Endodermal cell (in vitro differentiated cells): Measurements from ENCODE around the gene PECR. TPM values are rescaled to one million over a fixed set of nuclear protein-coding genes. Genes with fewer than 3 reads are reported as not detected.

ENCODE experiments used
- DNase-seq: peaks from one replicate; pipeline ENCODE4 v3.0.0-alpha.2; 2017
- H3K27ac ChIP-seq: 2 replicates; pipeline ENCODE4 v1.5.1; 2013; ENCODE audit warnings: mild to moderate bottlenecking, low read depth, low read length, moderate library complexity
- H3K27me3 ChIP-seq: 2 replicates; pipeline ENCODE4 v1.6.1; 2013; ENCODE audit warnings: mild to moderate bottlenecking, low read length, moderate library complexity; ENCODE audit not compliant: insufficient read depth, control insufficient read depth, poor library complexity, severe bottlenecking
- H3K36me3 ChIP-seq: 2 replicates; pipeline ENCODE4 v1.7.0; 2013; ENCODE audit warnings: mild to moderate bottlenecking, low read length, moderate library complexity; ENCODE audit not compliant: control insufficient read depth, insufficient read depth
- H3K4me1 ChIP-seq: one replicate; pipeline ENCODE4 v1.7.0; 2013; ENCODE audit warnings: low read length; ENCODE audit not compliant: control insufficient read depth, insufficient read depth
- H3K4me3 ChIP-seq: 2 replicates; pipeline ENCODE4 v1.5.1; 2013; ENCODE audit warnings: mild to moderate bottlenecking, low read length, moderate library complexity
- H3K9ac ChIP-seq: 2 replicates; pipeline ENCODE4 v1.6.1; 2013; ENCODE audit warnings: mild to moderate bottlenecking, low read length, moderate library complexity; ENCODE audit not compliant: poor library complexity, severe bottlenecking; ENCODE audit errors: extremely low read depth
- H3K9me3 ChIP-seq: 2 replicates; pipeline ENCODE4 v1.6.1; 2013; ENCODE audit warnings: mild to moderate bottlenecking, low read length, moderate library complexity; ENCODE audit not compliant: control insufficient read depth
- H3K27ac Mint-ChIP-seq: 2 replicates; pipeline ENCODE4 v1.8.0; 2020; ENCODE audit warnings: mixed read lengths
- H3K27me3 Mint-ChIP-seq: 2 replicates; pipeline ENCODE4 v1.8.0; 2021; ENCODE audit warnings: mild to moderate bottlenecking, mixed read lengths; ENCODE audit not compliant: insufficient read depth
- H3K36me3 Mint-ChIP-seq: 2 replicates; pipeline ENCODE4 v1.8.0; 2020; ENCODE audit warnings: low read depth, mixed read lengths
- H3K4me1 Mint-ChIP-seq: 2 replicates; pipeline ENCODE4 v1.8.0; 2020; ENCODE audit warnings: mixed read lengths
- H3K4me3 Mint-ChIP-seq: 2 replicates; pipeline ENCODE4 v1.8.0; 2020; ENCODE audit warnings: mild to moderate bottlenecking, moderate library complexity, mixed read lengths
- H3K9me3 Mint-ChIP-seq: 2 replicates; pipeline ENCODE4 v1.8.0; 2020; ENCODE audit warnings: mild to moderate bottlenecking, mixed read lengths
- CTCF ChIP-seq: fragments of 200-600 bp; sonication (generic); conservative IDR thresholded peaks from 2 replicates; pipeline ENCODE4 v1.5.0; 2021; ENCODE audit warnings: antibody characterized with exemption, mild to moderate bottlenecking
- WGBS, 2 experiments: methylation state at CpG; one replicate each; pipeline versions ENCODE4 v1.1.5 to v1.1.7; 2013; ENCODE audit warnings: missing lambda C conversion rate in 2 of 2, mixed read lengths in 1 of 2; ENCODE audit not compliant: insufficient coverage in 1 of 2, insufficient read length in 1 of 2; 5-methylcytosine and 5-hydroxymethylcytosine counted together
- total RNA-seq, 2 donors: library from RNA; stranded (reverse); fragmentation: NEBNext Ultra II Directional in 1 of 2; extraction: Animal tissue kit (Norgen Biotek cat#: 25700) in 1 of 2; gene quantifications; 2 replicates in 1 of 2; 3 replicates in 1 of 2; pipeline ENCODE4 v1.2.1, GENCODE V29; 2021

PECR gene
- total RNA-seq, 2 donors from 2014 or later: 12.5 to 17.0 TPM

GRCh38 chr2:216006164-216006663 is 75.4 kb downstream of the PECR start:
- no peaks in the 10 kb centered on the region for H3K27me3 ChIP-seq
- no peaks in the 10 kb centered on the region for H3K4me1 ChIP-seq
- no peak overlapping the region for H3K9ac ChIP-seq
- no peak overlapping the region for H3K27ac ChIP-seq
- Mint-ChIP-seq H3K27me3 (no peaks in the 10 kb centered on the region), H3K4me1 (peaks cover 23% of the 10 kb centered on the region), H3K27ac (no peak overlapping the region), H3K9me3 (no peaks in the 10 kb centered on the region), H3K36me3 (peaks cover 2% of the 10 kb centered on the region), H3K4me3 (no peak overlapping the region)
- no peaks in the 10 kb centered on the region for H3K36me3 ChIP-seq
- peak; percentile 25 for TF ChIP-seq CTCF
- WGBS, 2 experiments: 51 to 67% methylated on average over 8 to 10 of the region's 10 CpGs
- no peaks in the 10 kb centered on the region for H3K9me3 ChIP-seq
- DNase-seq: peak; percentile 87
- H3K4me3 ChIP-seq: no peak overlapping the region

GRCh38 chr2:216004697-216005283 is 76.8 kb downstream of the PECR start:
- Histone ChIP-seq H3K9ac (no peak overlapping the region), H3K27ac (no peak overlapping the region), H3K4me1 (no peaks in the 10 kb centered on the region), H3K27me3 (no peaks in the 10 kb centered on the region), H3K4me3 (no peak overlapping the region), H3K36me3 (no peaks in the 10 kb centered on the region), H3K9me3 (no peaks in the 10 kb centered on the region)
- no peak overlapping the region for H3K27ac Mint-ChIP-seq
- TF ChIP-seq CTCF: no peak
- peaks cover 23% of the 10 kb centered on the region for H3K4me1 Mint-ChIP-seq
- no peaks in the 10 kb centered on the region for H3K36me3 Mint-ChIP-seq
- 88 to 93% methylated on average over 2 to 3 of the region's 3 CpGs for WGBS, 2 experiments
- H3K27me3 Mint-ChIP-seq: no peaks in the 10 kb centered on the region
- DNase-seq: no peak
- H3K4me3 Mint-ChIP-seq: no peak overlapping the region
- H3K9me3 Mint-ChIP-seq: no peaks in the 10 kb centered on the region

GRCh38 chr2:216003876-216004696 is 77.5 kb downstream of the PECR start:
- no peak for TF ChIP-seq CTCF
- no peak for DNase-seq
- no peak overlapping the region for H3K27ac Mint-ChIP-seq

More at GRCh38 chr2:216003876-216004696, 77.5 kb downstream of the PECR start:
- no peaks in the 10 kb centered on the region for H3K9me3 ChIP-seq
- no peaks in the 10 kb centered on the region for H3K36me3 ChIP-seq
- H3K9ac ChIP-seq: no peak overlapping the region
- Mint-ChIP-seq H3K27me3 (no peaks in the 10 kb centered on the region), H3K36me3 (no peaks in the 10 kb centered on the region), H3K4me3 (no peak overlapping the region), H3K4me1 (peaks cover 23% of the 10 kb centered on the region), H3K9me3 (no peaks in the 10 kb centered on the region)
- no peak overlapping the region for H3K27ac ChIP-seq
- WGBS, 2 experiments: 96 to 100% methylated on average over 1 to 6 of the region's 6 CpGs
- no peaks in the 10 kb centered on the region for H3K4me1 ChIP-seq
- H3K27me3 ChIP-seq: no peaks in the 10 kb centered on the region
- no peak overlapping the region for H3K4me3 ChIP-seq
